Mucosa of rectum (tissue), 2 donors: ENCODE results near the gene HEPACAM2.
A peak's percentile ranks its signal among the peaks of the same experiment; 100 is the strongest.

Experiments used
- H3K27ac ChIP-seq, 2 donors: one replicate each; pipeline ENCODE4 v1.7.0; 2013; ENCODE audit warnings: inconsistent platforms in 2 of 2, low read depth in 2 of 2, low read length in 2 of 2
- H3K27me3 ChIP-seq, 2 donors: one replicate each; pipeline ENCODE4 v1.7.0; 2013; ENCODE audit warnings: low read length in 2 of 2; ENCODE audit not compliant: control insufficient read depth in 2 of 2, insufficient read depth in 2 of 2
- H3K36me3 ChIP-seq, 2 donors: one replicate each; pipeline ENCODE4 v1.7.0; 2013; ENCODE audit warnings: low read length in 2 of 2; ENCODE audit not compliant: control insufficient read depth in 2 of 2, insufficient read depth in 2 of 2
- H3K4me1 ChIP-seq, 2 donors: one replicate each; pipeline ENCODE4 v1.7.0; 2013; ENCODE audit warnings: low read length in 2 of 2, mild to moderate bottlenecking in 1 of 2; ENCODE audit not compliant: control insufficient read depth in 2 of 2, insufficient read depth in 2 of 2
- H3K4me3 ChIP-seq, 2 donors: one replicate each; pipeline ENCODE4 v1.7.0; 2013; ENCODE audit warnings: low read length in 2 of 2
- H3K9ac ChIP-seq, 2 donors: one replicate each; pipeline ENCODE4 v1.7.0; 2013; ENCODE audit warnings: low read length in 2 of 2, low read depth in 1 of 2, mild to moderate bottlenecking in 1 of 2
- H3K9me3 ChIP-seq, 2 donors: one replicate each; pipeline ENCODE4 v1.7.0; 2013; ENCODE audit warnings: low read length in 2 of 2; ENCODE audit not compliant: control insufficient read depth in 2 of 2
- donor health status: healthy.
- donor health status: Normal muscosa, but diverticular disease.

HEPACAM2 gene

GRCh38 chr7:93205046-93205445 is 21.2 kb downstream of the HEPACAM2 start:
- peaks cover 0 to 3% of the 10 kb centered on the region in 2 donors for H3K36me3 ChIP-seq
- H3K27me3 ChIP-seq = no peaks in the 10 kb centered on the region
- H3K4me1 ChIP-seq = peaks cover 12 to 19% of the 10 kb centered on the region in 2 donors
- H3K4me3 ChIP-seq = no peak overlapping the region
- no peak overlapping the region for H3K27ac ChIP-seq
- no peaks in the 10 kb centered on the region for H3K9me3 ChIP-seq
- H3K9ac ChIP-seq = no peak overlapping the region

- Histone ChIP-seq H3K27me3 (no peaks in the 10 kb centered on the region), H3K4me1 (peaks cover 12 to 19% of the 10 kb centered on the region in 2 donors), H3K9me3 (no peaks in the 10 kb centered on the region), H3K27ac (peak overlapping the region; percentile 62 to 65), H3K9ac (no peak overlapping the region), H3K36me3 (peaks cover 0 to 2% of the 10 kb centered on the region in 2 donors), H3K4me3 (peak overlapping the region in 1 of 2 donors; percentile 27)
These were observed 22.8 kb downstream of the HEPACAM2 start for GRCh38 chr7:93203496-93203895.

GRCh38 chr7:93202594-93203250 is 23.5 kb downstream of the HEPACAM2 start:
- Histone ChIP-seq H3K27ac (peak overlapping the region; percentile 62 to 65), H3K9me3 (no peaks in the 10 kb centered on the region), H3K4me1 (peaks cover 12 to 19% of the 10 kb centered on the region in 2 donors), H3K36me3 (no peaks in the 10 kb centered on the region), H3K27me3 (no peaks in the 10 kb centered on the region), H3K9ac (no peak overlapping the region), H3K4me3 (peak overlapping the region in 1 of 2 donors; percentile 27)

- Histone ChIP-seq H3K36me3 (no peaks in the 10 kb centered on the region), H3K4me1 (peaks cover 14 to 23% of the 10 kb centered on the region in 2 donors), H3K9me3 (no peaks in the 10 kb centered on the region), H3K9ac (no peak overlapping the region), H3K27me3 (no peaks in the 10 kb centered on the region), H3K27ac (no peak overlapping the region), H3K4me3 (no peak overlapping the region)
These were observed 27.8 kb downstream of the HEPACAM2 start for GRCh38 chr7:93198472-93198871.

- Histone ChIP-seq H3K27me3 (peaks cover 0 to 6% of the 10 kb centered on the region in 2 donors), H3K9me3 (no peaks in the 10 kb centered on the region), H3K9ac (no peak overlapping the region), H3K4me3 (no peak overlapping the region), H3K4me1 (peaks cover 4 to 12% of the 10 kb centered on the region in 2 donors), H3K27ac (no peak overlapping the region), H3K36me3 (no peaks in the 10 kb centered on the region)
These were observed 29.9 kb downstream of the HEPACAM2 start for GRCh38 chr7:93196336-93196735.

- no peaks in the 10 kb centered on the region for H3K36me3 ChIP-seq
- peaks cover 0 to 6% of the 10 kb centered on the region in 2 donors for H3K27me3 ChIP-seq
- H3K27ac ChIP-seq = no peak overlapping the region
- no peaks in the 10 kb centered on the region for H3K9me3 ChIP-seq
- no peak overlapping the region for H3K4me3 ChIP-seq
- H3K9ac ChIP-seq = no peak overlapping the region
- H3K4me1 ChIP-seq = peaks cover 4 to 12% of the 10 kb centered on the region in 2 donors
These were observed 31.9 kb downstream of the HEPACAM2 start for GRCh38 chr7:93194386-93194785.

- no peak overlapping the region for H3K9ac ChIP-seq
- no peak overlapping the region for H3K27ac ChIP-seq
- no peak overlapping the region for H3K4me3 ChIP-seq
These were observed 37.2 kb downstream of the HEPACAM2 start for GRCh38 chr7:93188870-93189634.

GRCh38 chr7:93185303-93186027 is 40.8 kb downstream of the HEPACAM2 start:
- Histone ChIP-seq H3K4me1 (no peaks in the 10 kb centered on the region), H3K9me3 (peaks cover 0 to 3% of the 10 kb centered on the region in 2 donors), H3K27ac (no peak overlapping the region), H3K4me3 (no peak overlapping the region), H3K36me3 (no peaks in the 10 kb centered on the region), H3K9ac (no peak overlapping the region), H3K27me3 (peaks cover 0 to 20% of the 10 kb centered on the region in 2 donors)

More at GRCh38 chr7:93188870-93189634, 37.2 kb downstream of the HEPACAM2 start:
- H3K27me3 ChIP-seq = peaks cover 0 to 21% of the 10 kb centered on the region in 2 donors
- no peaks in the 10 kb centered on the region for H3K9me3 ChIP-seq
- H3K4me1 ChIP-seq = no peaks in the 10 kb centered on the region
- H3K36me3 ChIP-seq = no peaks in the 10 kb centered on the region

GRCh38 chr7:93179173-93179572 is 47.1 kb downstream of the HEPACAM2 start:
- Histone ChIP-seq H3K9ac (no peak overlapping the region), H3K27ac (no peak overlapping the region), H3K36me3 (no peaks in the 10 kb centered on the region), H3K9me3 (peaks cover 0 to 3% of the 10 kb centered on the region in 2 donors), H3K4me1 (peaks cover 0 to 9% of the 10 kb centered on the region in 2 donors), H3K27me3 (peaks cover 0 to 5% of the 10 kb centered on the region in 2 donors), H3K4me3 (no peak overlapping the region)

GRCh38 chr7:93178213-93178612 is 48.1 kb downstream of the HEPACAM2 start:
- Histone ChIP-seq H3K9ac (no peak overlapping the region), H3K27me3 (peaks cover 0 to 3% of the 10 kb centered on the region in 2 donors), H3K4me1 (peaks cover 0 to 9% of the 10 kb centered on the region in 2 donors), H3K9me3 (peaks cover 0 to under 1% of the 10 kb centered on the region in 2 donors), H3K4me3 (no peak overlapping the region), H3K27ac (no peak overlapping the region), H3K36me3 (no peaks in the 10 kb centered on the region)
